HepG2 (cell line): Measurements from ENCODE around the gene DPM2. TPM values are rescaled to one million over a fixed set of nuclear protein-coding genes. Genes with fewer than 3 reads are reported as not detected.

ENCODE experiments used
- BCLAF1 ChIP-seq: fragments of 450-650 bp; IDR thresholded peaks from 2 replicates; pipeline ENCODE4 v1.6.1; 2017; ENCODE audit warnings: mild to moderate bottlenecking
- CEBPB ChIP-seq: IDR thresholded peaks from 2 replicates; pipeline ENCODE4 v1.6.1; 2011; ENCODE audit warnings: low read depth, low read length, improper control_type of control experiment, borderline replicate concordance
- CREBL2 ChIP-seq: sonication (generic); formaldehyde crosslinking; IDR thresholded peaks from 2 replicates; pipeline ENCODE4 v1.8.1; 2023; ENCODE audit warnings: missing genetic modification reagents, mild to moderate bottlenecking, borderline replicate concordance
- DRAP1 ChIP-seq: IDR thresholded peaks from 2 replicates; pipeline ENCODE4 v1.6.1; 2016; ENCODE audit warnings: missing genetic modification reagents, missing compliant biosample characterization
- FOXP1 ChIP-seq, 2 experiments: fragments of 450-650 bp in 1 of 2; IDR thresholded peaks; 2 replicates each; pipeline ENCODE4 v1.6.1; 2017 to 2018; ENCODE audit warnings: antibody characterized with exemption in 1 of 2
- HDAC2 ChIP-seq: sonication (generic); formaldehyde crosslinking; IDR thresholded peaks from 2 replicates; pipeline ENCODE4 v1.4.0; 2020; ENCODE audit warnings: missing genetic modification reagents
- MAFK ChIP-seq, 2 experiments: IDR thresholded peaks in 1 of 2; conservative IDR thresholded peaks in 1 of 2; 2 replicates each; pipeline ENCODE4 v1.6.1; 2011; ENCODE audit warnings: improper control_type of control experiment in 2 of 2, low read length in 2 of 2
- MZF1 ChIP-seq: sonication (generic); formaldehyde crosslinking; IDR thresholded peaks from 2 replicates; pipeline ENCODE4 v1.8.1; 2023; ENCODE audit warnings: mild to moderate bottlenecking, missing genetic modification reagents, borderline replicate concordance
- NFKB2 ChIP-seq: sonication (generic); formaldehyde crosslinking; IDR thresholded peaks from 2 replicates; pipeline ENCODE4 v1.4.0; 2020; ENCODE audit warnings: missing genetic modification reagents, borderline replicate concordance
- RXRA ChIP-seq: sonication (generic); formaldehyde crosslinking; IDR thresholded peaks from 2 replicates; pipeline ENCODE4 v1.5.1; 2020; ENCODE audit warnings: missing genetic modification reagents
- SALL2 ChIP-seq: sonication (generic); formaldehyde crosslinking; IDR thresholded peaks from 2 replicates; pipeline ENCODE4 v1.8.1; 2023; ENCODE audit warnings: mild to moderate bottlenecking, missing genetic modification reagents, inconsistent platforms
- SP5 ChIP-seq: IDR thresholded peaks from 2 replicates; pipeline ENCODE4 v1.6.1; 2016; ENCODE audit warnings: low read depth, borderline replicate concordance
- ZBTB26 ChIP-seq: IDR thresholded peaks from 2 replicates; pipeline ENCODE4 v1.6.1; 2016; ENCODE audit warnings: missing compliant biosample characterization, missing genetic modification reagents, borderline replicate concordance
- ZFP62 ChIP-seq: sonication (generic); formaldehyde crosslinking; IDR thresholded peaks from 2 replicates; pipeline ENCODE4 v1.4.0; 2020; ENCODE audit warnings: missing genetic modification reagents
- ZFP90 ChIP-seq: sonication (generic); formaldehyde crosslinking; IDR thresholded peaks from 2 replicates; pipeline ENCODE4 v1.8.0; 2022; ENCODE audit warnings: missing genetic modification reagents, mild to moderate bottlenecking, inconsistent platforms, borderline replicate concordance
- ZNF121 ChIP-seq: sonication (generic); formaldehyde crosslinking; IDR thresholded peaks from 2 replicates; pipeline ENCODE4 v1.5.0; 2020; ENCODE audit warnings: mild to moderate bottlenecking, missing genetic modification reagents
- ZNF317 ChIP-seq: sonication (generic); formaldehyde crosslinking; IDR thresholded peaks from 2 replicates; pipeline ENCODE4 v1.5.0; 2020; ENCODE audit warnings: mild to moderate bottlenecking, missing genetic modification reagents
- ZNF574 ChIP-seq: sonication (generic); formaldehyde crosslinking; IDR thresholded peaks from 2 replicates; pipeline ENCODE4 v1.4.0; 2020; ENCODE audit warnings: missing genetic modification reagents
- ZNF576 ChIP-seq: sonication (generic); formaldehyde crosslinking; IDR thresholded peaks from 2 replicates; pipeline ENCODE4 v1.4.0; 2020; ENCODE audit warnings: mild to moderate bottlenecking, missing genetic modification reagents
- ZNF614 ChIP-seq: IDR thresholded peaks from 2 replicates; pipeline ENCODE4 v1.6.1; 2018; ENCODE audit warnings: missing biosample characterization, missing genetic modification reagents, inconsistent platforms, borderline replicate concordance
- polyA plus RNA-seq, 8 experiments: library from polyadenylated mRNA; depleted of rRNA in 3 of 8; stranded (reverse) in 7 of 8; unstranded in 1 of 8; fragments of >200 nt; fragmentation: Illumina TruSeq in 4 of 8; extraction: Trizol in 4 of 8; gene quantifications; 2 replicates each; pipeline versions ENCODE4 v1.2.1 to v1.2.3, GENCODE V29; 2011 to 2016; ENCODE audit warnings: low read depth in 4 of 8, missing spikeins in 1 of 8, mixed read lengths in 1 of 8; ENCODE audit not compliant: insufficient read depth in 1 of 8
- total RNA-seq, 5 experiments: library from RNA; depleted of rRNA; stranded (reverse); fragments of >200 nt; fragmentation: Illumina TruSeq; extraction: Trizol; gene quantifications; 2 replicates each; pipeline ENCODE4 v1.2.3, GENCODE V29; 2016; ENCODE audit warnings: low read depth in 1 of 5

DPM2 gene
- total and polyA plus RNA-seq, 2 of the 13 experiments (the other 11 are each of a cell fraction or from before 2014, with no cell fraction given), result 24.8 to 35.3 TPM

- TF ChIP-seq BCLAF1 (no peak), ZNF614 (CRISPR knock-in tag) (0 out of 2 replicates have a peak, but pooled peaks have one; percentile 18), DRAP1 (CRISPR knock-in tag) (peak; percentile 31; the same call in 1 of the 2 replicates), MZF1 (CRISPR knock-in tag) (0 out of 2 replicates have a peak, but pooled peaks have one; percentile 35), NFKB2 (CRISPR knock-in tag) (0 out of 2 replicates have a peak, but pooled peaks have one; percentile 25), FOXP1 (IDR thresholded peaks at IDR 0.05) (no peak), FOXP1 (CRISPR knock-in tag; IDR thresholded peaks at IDR 0.05) (0 out of 2 replicates have a peak, but pooled peaks have one; percentile 9), ZFP62 (CRISPR knock-in tag) (no peak), ZNF574 (CRISPR knock-in tag) (peak; percentile 48; the same call in 1 of the 2 replicates), ZNF317 (CRISPR knock-in tag) (no peak), CREBL2 (0 out of 2 replicates have a peak, but pooled peaks have one; percentile 7), ZBTB26 (CRISPR knock-in tag) (0 out of 2 replicates have a peak, but pooled peaks have one; percentile 39), CEBPB (peak; percentile 91), SP5 (CRISPR knock-in tag) (peak; percentile 18; the same call in 1 of the 2 replicates), HDAC2 (CRISPR knock-in tag) (peak; percentile 55), ZFP90 (CRISPR knock-in tag) (no peak), RXRA (CRISPR knock-in tag) (peak; percentile 35; the same call in 1 of the 2 replicates), ZNF576 (no peak), MAFK (conservative IDR thresholded peaks at IDR 0.05 in 1 of 2, IDR thresholded peaks at IDR 0.05 in 1 of 2; ENCODE audit: low read length in 2 of 2) (peak; percentile 87 to 96), SALL2 (0 out of 2 replicates have a peak, but pooled peaks have one; percentile 63), ZNF121 (CRISPR knock-in tag) (peak; percentile 89)
These were observed 18.3 kb downstream of the DPM2 start (continued) for GRCh38 chr9:127919253-127919815.
